ENCODE data around the gene TMEM273. TPM values are rescaled to one million over a fixed set of nuclear protein-coding genes. Genes with fewer than 3 reads are reported as not detected.

The TMEM273 gene
- total and polyA plus RNA-seq, 2 of the 4 experiments (the other 2 are of a cell fraction), result not detected

DNA sequence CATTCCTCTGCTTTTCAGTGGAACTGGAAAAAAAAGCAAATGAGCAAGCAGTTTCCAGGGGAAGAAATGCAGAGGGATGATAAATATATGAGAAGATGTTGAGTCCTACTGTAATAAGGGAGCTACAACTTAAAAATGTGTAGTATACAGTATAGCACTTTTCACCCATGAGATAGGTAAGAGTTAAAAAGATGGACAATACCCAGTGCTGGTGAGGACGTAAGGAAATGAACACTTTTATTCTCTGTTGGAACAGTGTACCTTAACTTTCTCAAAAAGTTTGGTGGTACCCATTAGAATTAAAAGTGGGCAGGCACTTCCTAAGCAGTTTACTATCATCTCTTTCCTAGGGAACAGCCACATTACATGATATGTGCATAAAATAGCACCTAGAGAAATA is 51.7 kb downstream of the TMEM273 start:
- Histone ChIP-seq H3K27me3 (ENCODE audit: control insufficient read depth, insufficient read depth, low read length) (peaks cover 17% of the 10 kb centered on the region), H2BK20ac (ENCODE audit: low read depth, low read length) (no peak overlapping the region), H4K20me1 (ENCODE audit: insufficient read depth, low read length) (peaks cover 13% of the 10 kb centered on the region; the same call in 1 of the 2 replicates), H3K4ac (ENCODE audit: low read depth, low read length) (no peak overlapping the region), H3K36me3 (ENCODE audit: control insufficient read depth, insufficient read depth, low read length) (no peaks in the 10 kb centered on the region), H3K79me1 (ENCODE audit: low read depth in 1 of 2, low read length in 2 of 2) (no peaks in the 10 kb centered on the region), H4K8ac (ENCODE audit: low read depth in 2 of 2, low read length in 2 of 2) (no peak overlapping the region), H3K14ac (replicated peaks; ENCODE audit: low read depth, low read length) (no peak overlapping the region), H3K56ac (ENCODE audit: extremely low read depth, insufficient read depth, low read length) (no peak overlapping the region), H3K9me1 (ENCODE audit: insufficient read depth, low read length) (peaks cover 25% of the 10 kb centered on the region), H4K5ac (ENCODE audit: low read depth, low read length) (no peak overlapping the region), H3K23ac (ENCODE audit: low read depth, low read length) (no peak overlapping the region), H2BK15ac (ENCODE audit: low read depth, low read length) (no peak overlapping the region), H3K18ac (ENCODE audit: low read depth, low read length) (no peak overlapping the region), H3K4me1 (ENCODE audit: control insufficient read depth, insufficient read depth, low read length) (peaks cover 32% of the 10 kb centered on the region), H2BK5ac (ENCODE audit: low read depth, low read length, poor library complexity, severe bottlenecking) (no peak overlapping the region), H2BK120ac (ENCODE audit: low read depth, low read length) (no peak overlapping the region), H3K27ac (ENCODE audit: insufficient read depth, low read length) (no peak overlapping the region), H3K4me2 (ENCODE audit: low read depth, low read length) (no peak overlapping the region), H2AK5ac (ENCODE audit: low read depth, low read length) (no peak overlapping the region), H3K4me3 (ENCODE audit: insufficient read depth, low read depth, low read length) (no peak overlapping the region), H3K9ac (ENCODE audit: low read depth, low read length) (no peak overlapping the region), H4K91ac (ENCODE audit: insufficient read depth, low read depth, low read length) (no peak overlapping the region), H2AK9ac (replicated peaks; ENCODE audit: low read depth, low read length, poor library complexity) (no peak overlapping the region), H3K9me3 (ENCODE audit: control insufficient read depth, insufficient read depth, low read length) (no peaks in the 10 kb centered on the region), H2AFZ (replicated peaks; ENCODE audit: low read length, poor library complexity) (no peak overlapping the region)
- intact Hi-C loops (cut with micrococcal nuclease) (no loop called here), in situ Hi-C loops (cut with MboI; ENCODE audit: low sequenced_read_pairs) (no loop called here), dilution Hi-C loops (cut with HindIII; ENCODE audit: low sequenced_read_pairs, unreplicated experiment) (no loop called here)
- ChIA-PET CTCF (no interaction called here), POLR2A (ENCODE audit: unreplicated experiment) (no interaction called here)
- DNase-seq, result no peak
- BruUV-seq (replicated peaks), result no TSS peak
- no peak for TF ChIP-seq CEBPB (IDR thresholded peaks at IDR 0.05; ENCODE audit: low read depth, low read length)
- no peak for TF ChIP-seq BHLHE40 (IDR thresholded peaks at IDR 0.05; ENCODE audit: low read depth, low read length)
- no peak for TF ChIP-seq MXI1 (IDR thresholded peaks at IDR 0.05; ENCODE audit: borderline replicate concordance, low read depth, low read length)
- TF ChIP-seq NFE2L2 (IDR thresholded peaks at IDR 0.05; ENCODE audit: low read depth, low read length), result no peak
- no peak for TF ChIP-seq ELK1 (IDR thresholded peaks at IDR 0.05; ENCODE audit: borderline replicate concordance, low read depth, low read length)
- TF ChIP-seq, protein P1, sequence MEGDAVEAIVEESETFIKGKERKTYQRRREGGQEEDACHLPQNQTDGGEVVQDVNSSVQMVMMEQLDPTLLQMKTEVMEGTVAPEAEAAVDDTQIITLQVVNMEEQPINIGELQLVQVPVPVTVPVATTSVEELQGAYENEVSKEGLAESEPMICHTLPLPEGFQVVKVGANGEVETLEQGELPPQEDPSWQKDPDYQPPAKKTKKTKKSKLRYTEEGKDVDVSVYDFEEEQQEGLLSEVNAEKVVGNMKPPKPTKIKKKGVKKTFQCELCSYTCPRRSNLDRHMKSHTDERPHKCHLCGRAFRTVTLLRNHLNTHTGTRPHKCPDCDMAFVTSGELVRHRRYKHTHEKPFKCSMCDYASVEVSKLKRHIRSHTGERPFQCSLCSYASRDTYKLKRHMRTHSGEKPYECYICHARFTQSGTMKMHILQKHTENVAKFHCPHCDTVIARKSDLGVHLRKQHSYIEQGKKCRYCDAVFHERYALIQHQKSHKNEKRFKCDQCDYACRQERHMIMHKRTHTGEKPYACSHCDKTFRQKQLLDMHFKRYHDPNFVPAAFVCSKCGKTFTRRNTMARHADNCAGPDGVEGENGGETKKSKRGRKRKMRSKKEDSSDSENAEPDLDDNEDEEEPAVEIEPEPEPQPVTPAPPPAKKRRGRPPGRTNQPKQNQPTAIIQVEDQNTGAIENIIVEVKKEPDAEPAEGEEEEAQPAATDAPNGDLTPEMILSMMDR (conservative IDR thresholded peaks at IDR 0.05; ENCODE audit: low read depth, low read length), result no peak
- TF ChIP-seq FOS (IDR thresholded peaks at IDR 0.05; ENCODE audit: low read depth, low read length), result no peak
- WGBS, 2 experiments (ENCODE audit: extremely low coverage in 2 of 2, insufficient read length in 1 of 2), result no CpG with 5 or more reads among the region's 1 CpG
- no peak for ATAC-seq (ENCODE audit: low read depth)
